GM12891 (cell line): Measurements from ENCODE around the gene PRSS16.

Source experiments
- POLR2A ChIP-seq: IDR thresholded peaks from 2 replicates; pipeline ENCODE4 v1.6.1; 2011; ENCODE audit warnings: low read depth, low read length, control low read depth
- POLR2AphosphoS5 ChIP-seq: IDR thresholded peaks from 2 replicates; pipeline ENCODE4 v1.6.1; 2011; ENCODE audit warnings: low read depth, low read length, control low read depth
- POU2F2 ChIP-seq: IDR thresholded peaks from 2 replicates; pipeline ENCODE4 v1.6.1; 2011; ENCODE audit warnings: low read depth, mild to moderate bottlenecking, control low read depth, low read length, moderate library complexity
- SPI1 ChIP-seq: IDR thresholded peaks from 2 replicates; pipeline ENCODE4 v1.6.1; 2011; ENCODE audit warnings: low read depth, low read length, control low read depth
- TAF1 ChIP-seq: IDR thresholded peaks from 2 replicates; pipeline ENCODE4 v1.6.1; 2011; ENCODE audit warnings: low read depth, low read length, control low read depth

GRCh38 chr6:27247133-27247836, at the start of gene PRSS16:
- no peak for TF ChIP-seq POLR2AphosphoS5
- TF ChIP-seq POLR2A: no peak
- no peak for TF ChIP-seq SPI1
- no peak for TF ChIP-seq TAF1
- TF ChIP-seq POU2F2: no peak
